ENCODE measurements around the gene COBL.

Gene COBL

DNA sequence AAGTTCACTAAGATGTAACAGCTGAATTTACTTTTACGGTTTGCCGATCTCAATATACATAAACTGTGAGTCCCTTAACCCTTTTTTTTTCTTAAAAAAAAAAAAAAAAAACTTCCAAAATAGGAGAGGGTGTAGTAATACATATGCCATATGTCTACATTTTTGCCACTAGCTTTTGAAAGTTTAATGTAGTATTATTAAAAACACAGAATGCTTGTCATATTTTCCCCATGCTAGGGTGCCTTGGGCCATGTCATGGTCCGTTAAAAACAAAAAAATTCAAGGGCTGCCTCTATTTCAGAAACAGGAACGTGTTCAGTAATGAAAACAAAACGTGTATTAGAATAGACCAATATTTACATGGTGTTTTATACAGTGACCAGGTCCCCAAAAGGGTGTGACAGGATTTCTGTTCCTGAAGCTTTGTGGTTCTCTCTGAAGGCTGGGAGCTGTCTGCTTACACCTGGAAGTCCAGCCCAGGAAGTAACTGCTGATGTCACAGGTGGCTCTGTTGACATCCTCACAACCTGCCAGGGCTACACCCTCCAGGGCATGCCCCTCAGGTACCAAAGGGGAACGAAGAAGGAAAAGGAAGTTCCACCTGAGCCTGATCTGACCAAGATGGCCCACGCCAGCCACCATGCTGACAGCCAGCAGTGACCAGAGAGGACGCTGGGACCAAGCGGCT is 79.0 kb downstream of the COBL start:
- in situ Hi-C loops (cut with HindIII; ENCODE audit: low sequenced_read_pairs) = no loop called here
- TF ChIP-seq, protein P1, sequence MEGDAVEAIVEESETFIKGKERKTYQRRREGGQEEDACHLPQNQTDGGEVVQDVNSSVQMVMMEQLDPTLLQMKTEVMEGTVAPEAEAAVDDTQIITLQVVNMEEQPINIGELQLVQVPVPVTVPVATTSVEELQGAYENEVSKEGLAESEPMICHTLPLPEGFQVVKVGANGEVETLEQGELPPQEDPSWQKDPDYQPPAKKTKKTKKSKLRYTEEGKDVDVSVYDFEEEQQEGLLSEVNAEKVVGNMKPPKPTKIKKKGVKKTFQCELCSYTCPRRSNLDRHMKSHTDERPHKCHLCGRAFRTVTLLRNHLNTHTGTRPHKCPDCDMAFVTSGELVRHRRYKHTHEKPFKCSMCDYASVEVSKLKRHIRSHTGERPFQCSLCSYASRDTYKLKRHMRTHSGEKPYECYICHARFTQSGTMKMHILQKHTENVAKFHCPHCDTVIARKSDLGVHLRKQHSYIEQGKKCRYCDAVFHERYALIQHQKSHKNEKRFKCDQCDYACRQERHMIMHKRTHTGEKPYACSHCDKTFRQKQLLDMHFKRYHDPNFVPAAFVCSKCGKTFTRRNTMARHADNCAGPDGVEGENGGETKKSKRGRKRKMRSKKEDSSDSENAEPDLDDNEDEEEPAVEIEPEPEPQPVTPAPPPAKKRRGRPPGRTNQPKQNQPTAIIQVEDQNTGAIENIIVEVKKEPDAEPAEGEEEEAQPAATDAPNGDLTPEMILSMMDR (IDR thresholded peaks at IDR 0.05; ENCODE audit: low read depth, low read length) = no peak
- DNase-seq (ENCODE audit: low read depth, low spot score) = no peak
- no peak overlapping the region for H3K4me3 ChIP-seq (ENCODE audit: low read depth, low read length)

DNA sequence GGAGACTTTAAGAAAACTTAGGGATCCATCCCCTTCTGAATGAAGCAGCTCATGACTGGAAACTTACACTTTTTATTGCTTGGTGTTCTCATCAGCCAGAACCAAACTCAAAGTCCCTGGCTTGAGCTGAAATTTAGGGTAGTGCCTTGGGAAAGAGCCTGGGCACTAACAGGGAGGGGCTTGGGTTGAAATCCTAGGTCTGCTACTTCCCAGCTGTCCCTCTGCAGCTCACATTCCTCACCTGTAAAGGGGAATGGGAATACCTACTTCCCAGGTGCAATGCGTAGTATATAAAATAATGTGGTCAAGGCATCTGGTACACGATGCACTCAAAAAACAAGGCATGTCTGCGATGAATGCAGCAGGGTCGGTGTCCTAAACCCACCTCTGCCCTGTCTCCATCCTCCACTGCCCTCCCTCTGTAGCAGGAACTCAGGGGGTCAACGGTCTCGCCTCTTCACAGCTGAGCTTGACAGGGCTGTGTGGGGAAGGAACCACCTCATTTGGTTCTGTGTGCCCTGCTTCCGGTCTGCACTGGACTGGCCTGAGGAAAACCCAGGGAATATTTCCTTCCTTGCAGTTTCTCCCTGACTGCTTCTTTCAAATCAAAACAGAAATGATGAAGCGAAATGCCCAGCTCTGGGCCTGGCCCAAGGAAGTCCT is 80.0 kb downstream of the COBL start:
- no peak overlapping the region for H3K4me3 ChIP-seq (ENCODE audit: low read depth, low read length)
- DNase-seq (ENCODE audit: low read depth, low spot score) = no peak
- in situ Hi-C loops (cut with HindIII; ENCODE audit: low sequenced_read_pairs) = no loop called here
- TF ChIP-seq, protein P1 (IDR thresholded peaks at IDR 0.05; ENCODE audit: low read depth, low read length) = no peak

DNA sequence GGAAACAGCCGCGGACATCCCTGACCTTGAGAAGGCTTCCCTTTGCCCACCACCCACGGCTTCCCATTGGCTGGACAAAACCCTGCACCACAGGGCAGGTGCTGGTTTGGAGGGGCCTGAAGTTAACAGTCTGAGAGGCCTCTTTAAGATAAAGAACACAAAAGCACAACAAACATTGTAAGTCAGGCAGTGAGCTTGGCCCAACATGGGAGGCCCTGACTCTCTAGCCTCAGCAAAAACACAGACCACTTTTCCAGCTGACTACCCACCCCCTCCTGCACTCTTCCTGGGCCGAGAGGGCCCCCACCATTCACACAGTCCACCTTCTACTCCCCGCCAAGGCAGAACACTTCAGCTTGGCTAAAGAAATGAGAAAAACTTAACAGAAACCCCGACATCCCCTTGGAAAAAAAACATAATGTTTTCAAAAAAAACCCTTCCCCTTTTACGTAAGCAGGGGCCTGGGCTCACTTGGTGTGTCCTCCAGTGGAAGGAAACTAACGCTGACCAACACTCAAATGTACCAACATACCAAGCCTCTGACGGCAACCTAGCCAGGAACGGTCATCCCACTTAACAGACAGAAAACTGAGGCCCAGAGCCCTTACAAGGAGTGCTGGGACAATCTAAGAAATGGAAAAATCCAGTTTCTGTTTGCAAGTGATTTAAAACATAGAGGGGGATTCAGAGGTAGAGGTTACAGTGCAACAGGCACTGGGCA is 80.9 kb downstream of the COBL start:
- no peak for DNase-seq (ENCODE audit: low read depth, low spot score)
- no peak overlapping the region for H3K4me3 ChIP-seq (ENCODE audit: low read depth, low read length)
- in situ Hi-C loops (cut with HindIII; ENCODE audit: low sequenced_read_pairs) = no loop called here
- TF ChIP-seq, protein P1 (IDR thresholded peaks at IDR 0.05; ENCODE audit: low read depth, low read length) = no peak

DNA sequence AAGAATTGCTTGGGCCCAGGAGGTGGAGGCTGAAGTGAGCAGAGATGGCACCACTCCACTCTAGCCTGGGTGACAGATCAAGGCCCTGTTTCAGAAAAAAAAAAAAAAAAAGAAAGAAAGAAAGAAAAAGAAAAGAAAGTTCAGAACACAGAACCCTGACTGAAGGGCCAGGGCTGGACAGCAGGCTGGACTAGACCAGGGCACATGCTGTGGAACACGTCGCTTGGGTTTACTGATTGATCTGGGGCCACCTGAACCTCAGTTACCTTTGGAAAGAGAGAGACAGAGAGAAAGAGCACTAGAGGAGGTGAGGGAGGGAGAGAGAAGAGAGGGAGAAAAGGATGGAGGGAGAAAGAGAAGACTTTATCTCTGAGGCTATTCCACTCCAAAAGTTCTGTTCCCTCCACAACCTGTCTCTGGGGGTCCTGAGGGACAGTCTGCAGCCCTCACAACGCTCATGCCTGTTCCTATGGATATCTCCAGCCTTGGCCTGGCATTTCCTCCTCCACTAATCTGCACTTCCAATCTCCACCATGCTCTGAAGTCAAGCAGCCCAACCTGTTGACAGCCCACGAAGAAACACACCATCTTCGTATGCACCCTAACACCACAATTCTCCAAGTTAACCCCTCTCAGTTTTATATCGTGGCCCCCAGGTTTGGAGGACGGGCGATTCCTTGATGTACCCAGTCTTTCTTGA is 81.8 kb downstream of the COBL start:
- TF ChIP-seq, protein P1 (IDR thresholded peaks at IDR 0.05; ENCODE audit: low read depth, low read length) = no peak
- no peak for DNase-seq (ENCODE audit: low read depth, low spot score)
- no peak overlapping the region for H3K4me3 ChIP-seq (ENCODE audit: low read depth, low read length)
- in situ Hi-C loops (cut with HindIII; ENCODE audit: low sequenced_read_pairs) = no loop called here

DNA sequence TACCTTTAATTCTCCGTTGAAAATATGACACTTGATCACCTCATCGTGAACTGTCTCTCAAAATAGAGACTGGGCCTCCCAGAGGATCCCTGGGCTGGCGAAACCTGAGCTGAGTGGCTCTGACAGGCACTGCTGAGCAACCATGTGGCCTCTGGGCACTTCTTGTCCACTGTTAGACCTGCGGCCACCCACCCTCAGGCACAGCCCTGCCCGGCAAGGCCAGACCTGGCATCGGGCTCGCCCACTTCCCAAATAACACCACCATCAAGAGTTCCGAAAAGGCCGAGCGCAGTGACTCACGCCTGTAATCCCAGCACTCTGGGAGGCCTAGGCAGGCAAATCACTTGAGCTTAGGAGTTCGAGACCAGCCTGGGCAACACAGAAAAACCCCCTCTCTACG is 82.5 kb downstream of the COBL start:
- H3K4me3 ChIP-seq (ENCODE audit: low read depth, low read length) = no peak overlapping the region
- TF ChIP-seq, protein P1 (IDR thresholded peaks at IDR 0.05; ENCODE audit: low read depth, low read length) = no peak
- in situ Hi-C loops (cut with HindIII; ENCODE audit: low sequenced_read_pairs) = no loop called here
- DNase-seq (ENCODE audit: low read depth, low spot score) = no peak

DNA sequence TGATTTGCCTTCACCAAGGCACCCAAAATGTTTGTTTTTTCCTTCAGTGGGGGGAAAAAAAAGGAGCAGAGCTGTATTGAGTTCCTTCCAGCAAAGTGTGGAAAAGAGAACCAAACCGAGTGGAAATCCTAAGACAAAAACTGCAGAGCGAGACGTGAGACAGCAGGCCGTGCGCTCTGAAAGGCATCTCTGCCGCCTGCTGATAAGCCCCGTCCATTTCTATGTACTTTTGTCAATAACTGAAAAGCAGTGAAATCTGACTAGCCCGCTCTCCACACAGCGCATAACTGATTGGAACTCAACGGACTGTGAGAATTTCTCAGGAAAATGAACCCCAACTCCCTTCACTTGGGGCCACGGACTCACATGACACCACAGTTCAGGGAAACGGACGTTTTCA is 83.2 kb downstream of the COBL start:
- TF ChIP-seq, protein P1 (IDR thresholded peaks at IDR 0.05; ENCODE audit: low read depth, low read length) = no peak
- in situ Hi-C loops (cut with HindIII; ENCODE audit: low sequenced_read_pairs) = no loop called here
- H3K4me3 ChIP-seq (ENCODE audit: low read depth, low read length) = no peak overlapping the region
- DNase-seq (ENCODE audit: low read depth, low spot score) = no peak
